Prostate gland (tissue), 2 donors: ENCODE data around the gene SOX18. TPM values are rescaled to one million over a fixed set of nuclear protein-coding genes. Genes with fewer than 3 reads are reported as not detected.

ENCODE experiments used
- DNase-seq: peaks from one replicate; pipeline ENCODE4 v3.0.0-alpha.2; 2019; ENCODE audit warnings: low spot score
- H3K27ac ChIP-seq, 2 donors: fragments of 200-600 bp; sonication (generic); 2 replicates each; pipeline ENCODE4 v1.5.1; 2017 to 2019
- H3K27me3 ChIP-seq: fragments of 200-600 bp; sonication (generic); replicated peaks from 2 replicates; pipeline ENCODE4 v1.5.1; 2019; ENCODE audit not compliant: insufficient read depth
- H3K36me3 ChIP-seq, 2 donors: fragments of 200-600 bp; sonication (generic); 1 replicate in 1 of 2; 2 replicates in 1 of 2; pipeline versions ENCODE4 v1.5.1 to v1.8.1; 2017 to 2019
- H3K4me1 ChIP-seq: fragments of 200-600 bp; sonication (generic); replicated peaks from 2 replicates; pipeline ENCODE4 v1.5.1; 2019
- H3K4me3 ChIP-seq, 2 donors: fragments of 200-600 bp; sonication (generic); 2 replicates each; pipeline ENCODE4 v1.5.1; 2017 to 2019
- H3K9me3 ChIP-seq: fragments of 200-600 bp; sonication (generic); 2 replicates; pipeline ENCODE4 v1.5.1; 2017
- POLR2A ChIP-seq: fragments of 450-650 bp; IDR thresholded peaks from one replicate; pipeline ENCODE4 v1.6.1; 2016; ENCODE audit warnings: antibody characterized with exemption, mild to moderate bottlenecking
- POLR2AphosphoS5 ChIP-seq: sonication (generic); formaldehyde crosslinking; IDR thresholded peaks from one replicate; pipeline ENCODE4 v1.6.1; 2017; ENCODE audit warnings: antibody characterized with exemption
- WGBS: methylation state at CpG from one replicate; pipeline ENCODE4 v1.1.5; 2018; 5-methylcytosine and 5-hydroxymethylcytosine counted together
- intact Hi-C: fragments of 100-400 bp; cut with DNase I; formaldehyde crosslinking; loops from one replicate; pipeline ENCODE4 v1.14.2; 2022
- total RNA-seq, 2 donors: library from RNA; depleted of rRNA; stranded (reverse); fragments of >200 nt; gene quantifications; one replicate each; pipeline ENCODE4 v1.1.0, GENCODE V29; 2016
- TF ChIP-seq, protein P1 (sequence below), 4 experiments: fragments of 200-600 bp in 2 of 4; fragments of 450-650 bp in 2 of 4; sonication (generic) in 2 of 4; IDR thresholded peaks; 1 replicate in 3 of 4; 2 replicates in 1 of 4; pipeline ENCODE4 v1.5.1; 2016 to 2019; ENCODE audit warnings: antibody characterized with exemption in 4 of 4, mild to moderate bottlenecking in 2 of 4, moderate library complexity in 2 of 4

The SOX18 gene
- total RNA-seq, 2 donors from 2014 or later, result 4.7 to 12.8 TPM

GRCh38 chr20:64032706-64033624 lies 16.5 kb downstream of the SOX18 start:
- no peak for DNase-seq
- Histone ChIP-seq H3K36me3 (peaks cover 4 to 15% of the 10 kb centered on the region in 2 donors), H3K4me3 (no peak overlapping the region), H3K27me3 (no peaks in the 10 kb centered on the region), H3K9me3 (no peaks in the 10 kb centered on the region), H3K27ac (no peak overlapping the region), H3K4me1 (no peaks in the 10 kb centered on the region)
- intact Hi-C loops, result no loop called here
- no peak for TF ChIP-seq POLR2AphosphoS5
- TF ChIP-seq POLR2A, result no peak
- TF ChIP-seq, protein P1, sequence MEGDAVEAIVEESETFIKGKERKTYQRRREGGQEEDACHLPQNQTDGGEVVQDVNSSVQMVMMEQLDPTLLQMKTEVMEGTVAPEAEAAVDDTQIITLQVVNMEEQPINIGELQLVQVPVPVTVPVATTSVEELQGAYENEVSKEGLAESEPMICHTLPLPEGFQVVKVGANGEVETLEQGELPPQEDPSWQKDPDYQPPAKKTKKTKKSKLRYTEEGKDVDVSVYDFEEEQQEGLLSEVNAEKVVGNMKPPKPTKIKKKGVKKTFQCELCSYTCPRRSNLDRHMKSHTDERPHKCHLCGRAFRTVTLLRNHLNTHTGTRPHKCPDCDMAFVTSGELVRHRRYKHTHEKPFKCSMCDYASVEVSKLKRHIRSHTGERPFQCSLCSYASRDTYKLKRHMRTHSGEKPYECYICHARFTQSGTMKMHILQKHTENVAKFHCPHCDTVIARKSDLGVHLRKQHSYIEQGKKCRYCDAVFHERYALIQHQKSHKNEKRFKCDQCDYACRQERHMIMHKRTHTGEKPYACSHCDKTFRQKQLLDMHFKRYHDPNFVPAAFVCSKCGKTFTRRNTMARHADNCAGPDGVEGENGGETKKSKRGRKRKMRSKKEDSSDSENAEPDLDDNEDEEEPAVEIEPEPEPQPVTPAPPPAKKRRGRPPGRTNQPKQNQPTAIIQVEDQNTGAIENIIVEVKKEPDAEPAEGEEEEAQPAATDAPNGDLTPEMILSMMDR (IDR thresholded peaks at IDR 0.05), result no peak
- WGBS, result 85% methylated on average over 31 of the region's 31 CpGs

GRCh38 chr20:64031822-64032314 lies 17.6 kb downstream of the SOX18 start:
- intact Hi-C loops, result no loop called here
- H3K4me1 ChIP-seq, result no peaks in the 10 kb centered on the region
- no peak for DNase-seq
- H3K27me3 ChIP-seq, result no peaks in the 10 kb centered on the region
- H3K9me3 ChIP-seq, result no peaks in the 10 kb centered on the region
- no peak overlapping the region for H3K27ac ChIP-seq
- H3K36me3 ChIP-seq, result peaks cover 11 to 24% of the 10 kb centered on the region in 2 donors
- H3K4me3 ChIP-seq, result no peak overlapping the region
- WGBS, result 88% methylated on average over 18 of the region's 19 CpGs
- TF ChIP-seq POLR2AphosphoS5, result no peak
- TF ChIP-seq, protein P1 (IDR thresholded peaks at IDR 0.05), result no peak
- no peak for TF ChIP-seq POLR2A

- intact Hi-C loops, result no loop called here
- no peak for DNase-seq
- no peak for TF ChIP-seq POLR2AphosphoS5
- TF ChIP-seq, protein P1 (IDR thresholded peaks at IDR 0.05), result no peak
- no peak for TF ChIP-seq POLR2A
- Histone ChIP-seq H3K4me3 (no peak overlapping the region), H3K9me3 (no peaks in the 10 kb centered on the region), H3K36me3 (peaks cover 11 to 36% of the 10 kb centered on the region in 2 donors), H3K27me3 (no peaks in the 10 kb centered on the region), H3K27ac (no peak overlapping the region), H3K4me1 (no peaks in the 10 kb centered on the region)
- WGBS, result 67% methylated on average over 20 of the region's 20 CpGs
Observed at GRCh38 chr20:64030371-64031134, 18.9 kb downstream of the SOX18 start.

- no peaks in the 10 kb centered on the region for H3K27me3 ChIP-seq
- 95% methylated on average over 38 of the region's 38 CpGs for WGBS
- no peak overlapping the region for H3K4me3 ChIP-seq
- intact Hi-C loops, result no loop called here
- no peaks in the 10 kb centered on the region for H3K9me3 ChIP-seq
- TF ChIP-seq POLR2AphosphoS5 (no peak), POLR2A (no peak)
- no peak for DNase-seq
- H3K27ac ChIP-seq, result no peak overlapping the region
- no peaks in the 10 kb centered on the region for H3K4me1 ChIP-seq
- peaks cover 11 to 47% of the 10 kb centered on the region in 2 donors for H3K36me3 ChIP-seq
Observed at GRCh38 chr20:64029293-64030117, 19.9 kb downstream of the SOX18 start.
